Thoracic aorta (tissue), 2 donors: ENCODE results near the gene C7. TPM values are rescaled to one million over a fixed set of nuclear protein-coding genes. Genes with fewer than 3 reads are reported as not detected.
"Not testable (repeated sequence)": the region's sequence is repeated elsewhere in the genome, so short reads cannot be mapped to it uniquely, and the experiment has no call there.

Experiments
- ATAC-seq: fragments of 150-250 bp; one replicate; pipeline ENCODE4 v1.8.0; 2017; ENCODE audit warnings: low read depth; ENCODE audit not compliant: insufficient number of reproducible peaks, low FRiP score
- DNase-seq: peaks from one replicate; pipeline ENCODE4 v3.0.0-alpha.2; 2020; ENCODE audit warnings: low spot score
- H3K27ac ChIP-seq, 2 donors: fragments of 200-600 bp; sonication (generic); 1 replicate in 1 of 2; 2 replicates in 1 of 2; pipeline ENCODE4 v1.5.1; 2016; ENCODE audit warnings: mild to moderate bottlenecking in 2 of 2, moderate library complexity in 2 of 2
- H3K27me3 ChIP-seq: fragments of 200-600 bp; sonication (generic); replicated peaks from 2 replicates; pipeline ENCODE4 v1.6.0; 2016; ENCODE audit warnings: mild to moderate bottlenecking; ENCODE audit not compliant: insufficient read depth
- H3K36me3 ChIP-seq: fragments of 200-600 bp; sonication (generic); one replicate; pipeline ENCODE4 v1.5.1; 2016
- H3K4me1 ChIP-seq, 2 donors: fragments of 200-600 bp; sonication (generic); 1 replicate in 1 of 2; 2 replicates in 1 of 2; pipeline versions ENCODE4 v1.5.1 to v1.6.0; 2016; ENCODE audit warnings: low read depth in 2 of 2, mild to moderate bottlenecking in 1 of 2; ENCODE audit not compliant: control insufficient read depth in 1 of 2
- H3K4me3 ChIP-seq: fragments of 200-600 bp; sonication (generic); 2 replicates; pipeline ENCODE4 v1.5.1; 2016; ENCODE audit warnings: mild to moderate bottlenecking
- H3K9me3 ChIP-seq: fragments of 200-600 bp; sonication (generic); 2 replicates; pipeline ENCODE4 v1.5.1; 2016
- CTCF ChIP-seq: fragments of 200-600 bp; sonication (generic); IDR thresholded peaks from one replicate; pipeline ENCODE4 v1.5.1; 2019; ENCODE audit warnings: antibody characterized with exemption
- total RNA-seq, 2 donors: library from RNA; depleted of rRNA; stranded (reverse); fragments of >200 nt; gene quantifications; one replicate each; pipeline versions ENCODE4 v1.1.0 to v1.2.3, GENCODE V29; 2016

The C7 gene
- 100 to 1,000 TPM in 1 of 2 donors, 10 to 100 TPM in 1; 99.5 to 105 TPM for total RNA-seq

DNA sequence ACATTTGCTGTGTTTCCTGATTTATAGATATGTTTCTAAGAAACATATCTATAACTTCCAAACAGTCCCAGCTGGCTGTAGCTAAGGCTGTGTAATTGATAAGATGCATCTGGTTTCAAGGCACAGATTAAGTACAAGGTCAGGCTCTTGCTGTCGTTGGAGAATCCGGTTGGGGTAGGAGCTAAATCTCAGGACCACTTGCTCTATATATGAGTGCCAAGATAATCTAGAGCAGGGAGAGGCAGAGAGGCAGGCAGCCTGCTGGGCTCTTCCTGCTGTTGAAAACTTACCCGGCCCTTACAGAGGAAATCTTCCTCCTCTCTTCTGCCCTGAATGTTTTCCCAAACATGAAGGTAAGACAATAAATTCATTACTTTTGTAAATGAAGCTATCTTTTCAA lies at the start of gene C7:
C7 (plus strand) TSS at position 234 of the 400 bp plus-strand sequence; CDS start at position 348, 114 bp downstream.
- Histone ChIP-seq H3K27ac (no peak within 1 kb of the TSS), H3K4me3 (no peak within 1 kb of the TSS), H3K27me3 (no peaks in the 10 kb centered on the region), H3K4me1 (peaks cover 2 to 4% of the 10 kb centered on the region in 2 donors), H3K36me3 (no peaks in the 10 kb centered on the region), H3K9me3 (no peaks in the 10 kb centered on the region)
- no peak for TF ChIP-seq CTCF
- no peak for ATAC-seq
- DNase-seq, result no peak

- TF ChIP-seq CTCF, result no peak
- H3K27ac ChIP-seq, result no peak overlapping the region
- no peak overlapping the region for H3K4me3 ChIP-seq
- H3K4me1 ChIP-seq, result no peaks in the 10 kb centered on the region
- no peak for DNase-seq
- no peaks in the 10 kb centered on the region for H3K27me3 ChIP-seq
- no peaks in the 10 kb centered on the region for H3K36me3 ChIP-seq
- no peak for ATAC-seq
- peaks cover 3% of the 10 kb centered on the region for H3K9me3 ChIP-seq
Measured at GRCh38 chr5:40860711-40861110, 48.6 kb upstream of the C7 start.

DNA sequence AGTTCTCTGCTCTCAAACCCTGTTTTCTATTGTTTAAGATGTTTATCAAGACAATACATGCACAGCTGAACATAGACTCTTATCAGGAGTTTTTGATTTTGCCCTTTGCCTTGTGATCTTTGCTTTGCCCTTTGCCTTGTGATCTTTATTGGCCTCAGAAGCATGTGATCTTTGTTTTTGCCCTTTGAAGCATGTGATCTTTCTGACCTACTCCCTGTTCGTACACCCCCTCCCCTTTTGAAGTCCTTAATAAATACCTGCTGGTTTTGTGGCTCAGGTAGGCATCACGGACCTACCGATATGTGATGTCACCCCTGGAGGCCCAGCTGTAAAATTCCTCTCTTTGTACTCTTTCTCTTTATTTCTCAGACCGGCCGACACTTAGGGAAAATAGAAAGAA lies 44.3 kb upstream of the C7 start:
- H3K9me3 ChIP-seq, H3K27ac ChIP-seq, H3K4me1 ChIP-seq, H3K36me3 ChIP-seq, DNase-seq, ATAC-seq, H3K4me3 ChIP-seq, H3K27me3 ChIP-seq: not testable (repeated sequence)

DNA sequence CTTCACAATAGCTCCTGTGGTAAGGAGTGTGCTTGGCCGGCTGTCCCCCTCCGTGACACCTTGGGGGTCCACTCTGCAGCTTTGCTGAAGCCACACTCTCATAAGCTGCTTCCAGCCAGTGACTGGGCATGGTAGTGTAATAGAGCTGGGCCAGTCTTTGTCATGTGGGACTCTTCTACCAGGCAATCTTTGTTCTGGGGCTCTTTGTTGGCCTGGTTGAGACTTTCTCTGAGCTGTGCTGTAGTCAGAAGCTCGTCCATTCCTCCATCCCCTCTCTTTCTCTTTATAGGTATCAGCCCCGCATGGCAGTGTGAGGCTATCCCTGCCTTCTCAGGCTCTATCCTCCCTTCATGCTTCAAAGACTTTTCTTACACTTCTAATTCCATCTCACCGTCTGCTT lies 42.5 kb upstream of the C7 start:
- Histone ChIP-seq H3K4me3 (no peak overlapping the region), H3K27me3 (no peaks in the 10 kb centered on the region), H3K36me3 (no peaks in the 10 kb centered on the region), H3K4me1 (no peaks in the 10 kb centered on the region), H3K9me3 (peaks cover 3% of the 10 kb centered on the region), H3K27ac (no peak overlapping the region)
- ATAC-seq (no peak), DNase-seq (no peak)
- TF ChIP-seq CTCF, result no peak

- Histone ChIP-seq H3K27ac (no peak overlapping the region), H3K27me3 (no peaks in the 10 kb centered on the region), H3K4me3 (no peak overlapping the region), H3K36me3 (no peaks in the 10 kb centered on the region), H3K4me1 (no peaks in the 10 kb centered on the region), H3K9me3 (no peaks in the 10 kb centered on the region)
- no peak for DNase-seq
- no peak for TF ChIP-seq CTCF
- no peak for ATAC-seq
Measured at GRCh38 chr5:40869384-40869783, 39.9 kb upstream of the C7 start.

GRCh38 chr5:40871177-40871576 lies 38.1 kb upstream of the C7 start:
- no peak for TF ChIP-seq CTCF
- ATAC-seq (no peak), DNase-seq (no peak)
- no peaks in the 10 kb centered on the region for H3K9me3 ChIP-seq
- H3K36me3 ChIP-seq, result no peaks in the 10 kb centered on the region
- no peak overlapping the region for H3K27ac ChIP-seq
- no peaks in the 10 kb centered on the region for H3K27me3 ChIP-seq
- H3K4me3 ChIP-seq, result no peak overlapping the region
- no peaks in the 10 kb centered on the region for H3K4me1 ChIP-seq

DNA sequence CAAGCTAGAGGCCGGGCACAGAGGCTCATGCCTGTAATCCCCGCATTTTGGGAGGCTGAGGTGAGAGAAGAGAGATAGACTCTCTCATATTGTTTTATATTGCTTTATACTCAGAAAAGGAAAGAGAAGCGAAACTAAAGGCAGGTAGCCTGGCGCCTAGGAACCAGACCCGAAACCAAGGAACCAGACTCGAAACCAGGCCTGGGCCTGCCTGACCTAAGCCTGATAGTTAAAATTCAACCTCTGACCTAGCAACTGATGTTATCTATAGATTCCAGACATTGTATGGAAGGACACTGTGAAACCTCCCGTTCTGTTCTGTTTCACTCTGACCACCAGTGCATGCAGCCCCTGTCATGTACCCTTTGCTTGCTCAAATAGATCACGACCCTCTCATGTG lies 37.0 kb upstream of the C7 start:
- H3K4me1 ChIP-seq, H3K27me3 ChIP-seq, ATAC-seq, H3K36me3 ChIP-seq, DNase-seq, H3K4me3 ChIP-seq, H3K27ac ChIP-seq, H3K9me3 ChIP-seq: not testable (repeated sequence)
